OCI-LY1 (cell line): ENCODE measurements around the gene NACC2.

Experiments used
- H2AFZ ChIP-seq: fragments of 200-600 bp; sonication (generic), shearing (Covaris generic); 2 replicates; pipeline ENCODE4 v1.6.0; 2014; ENCODE audit warnings: antibody characterized with exemption, mild to moderate bottlenecking, low read length
- H3F3A ChIP-seq: fragments of 200-600 bp; sonication (generic), shearing (Covaris generic); 2 replicates; pipeline ENCODE4 v1.6.0; 2014; ENCODE audit warnings: mild to moderate bottlenecking, antibody characterized with exemption, low read length, moderate library complexity; ENCODE audit not compliant: insufficient read depth
- H3K27ac ChIP-seq: fragments of 200-600 bp; sonication (generic); 2 replicates; pipeline ENCODE4 v1.5.1; 2014; ENCODE audit warnings: low read length, mixed run types, mild to moderate bottlenecking, low read depth; ENCODE audit not compliant: poor library complexity, severe bottlenecking
- H3K27me3 ChIP-seq: fragments of 200-600 bp; sonication (generic); 2 replicates; pipeline ENCODE4 v1.6.0; 2014; ENCODE audit warnings: antibody characterized with exemption, mild to moderate bottlenecking, low read length, moderate library complexity; ENCODE audit not compliant: insufficient read depth
- H3K36me3 ChIP-seq: fragments of 200-600 bp; sonication (generic); 2 replicates; pipeline ENCODE4 v1.6.1; 2014; ENCODE audit warnings: mild to moderate bottlenecking, antibody characterized with exemption, low read length, moderate library complexity, mixed read lengths; ENCODE audit not compliant: insufficient read depth
- H3K4me1 ChIP-seq: fragments of 200-600 bp; sonication (generic); 2 replicates; pipeline ENCODE4 v1.5.1; 2014; ENCODE audit warnings: mild to moderate bottlenecking, low read length, moderate library complexity; ENCODE audit not compliant: insufficient read depth, severe bottlenecking
- H3K4me2 ChIP-seq: fragments of 200-600 bp; sonication (generic), shearing (Covaris generic); 2 replicates; pipeline ENCODE4 v1.6.1; 2014; ENCODE audit warnings: low read length
- H3K4me3 ChIP-seq: fragments of 200-600 bp; sonication (generic); 2 replicates; pipeline ENCODE4 v1.5.1; 2014; ENCODE audit warnings: low read length, low read depth, mild to moderate bottlenecking, mixed read lengths; ENCODE audit not compliant: poor library complexity, severe bottlenecking
- H3K79me2 ChIP-seq: fragments of 200-600 bp; shearing (Covaris generic); 2 replicates; pipeline ENCODE4 v1.6.1; 2016; ENCODE audit warnings: mixed run types, low read length, mixed read lengths; ENCODE audit not compliant: insufficient read depth
- H3K9ac ChIP-seq: fragments of 200-600 bp; sonication (generic), shearing (Covaris generic); 2 replicates; pipeline ENCODE4 v1.6.1; 2014; ENCODE audit warnings: mild to moderate bottlenecking, low read length, mixed read lengths
- H3K9me2 ChIP-seq: fragments of 200-600 bp; sonication (generic), shearing (Covaris generic); 2 replicates; pipeline ENCODE4 v1.6.1; 2014; ENCODE audit warnings: low read depth, mild to moderate bottlenecking, low read length, mixed read lengths
- H3K9me3 ChIP-seq: fragments of 200-600 bp; shearing (Covaris generic); 2 replicates; pipeline ENCODE4 v1.6.1; 2014; ENCODE audit warnings: low read length, mixed read lengths
- H4K20me1 ChIP-seq: fragments of 200-600 bp; sonication (generic), shearing (Covaris generic); 2 replicates; pipeline ENCODE4 v1.6.0; 2016; ENCODE audit warnings: mild to moderate bottlenecking, low read length; ENCODE audit not compliant: insufficient read depth
- CTCF ChIP-seq: fragments of 200-600 bp; sonication (generic), shearing (Covaris generic); IDR thresholded peaks from 2 replicates; pipeline ENCODE4 v1.5.1; 2017; ENCODE audit warnings: mild to moderate bottlenecking, antibody characterized with exemption, low read length, moderate library complexity, mixed read lengths
- EZH2 ChIP-seq: fragments of 200-600 bp; sonication (generic), shearing (Covaris generic); IDR thresholded peaks from 2 replicates; pipeline ENCODE4 v1.8.0; 2017; ENCODE audit warnings: borderline replicate concordance, mixed run types, mild to moderate bottlenecking, antibody characterized with exemption, low read length, moderate library complexity, mixed read lengths

Gene NACC2

DNA sequence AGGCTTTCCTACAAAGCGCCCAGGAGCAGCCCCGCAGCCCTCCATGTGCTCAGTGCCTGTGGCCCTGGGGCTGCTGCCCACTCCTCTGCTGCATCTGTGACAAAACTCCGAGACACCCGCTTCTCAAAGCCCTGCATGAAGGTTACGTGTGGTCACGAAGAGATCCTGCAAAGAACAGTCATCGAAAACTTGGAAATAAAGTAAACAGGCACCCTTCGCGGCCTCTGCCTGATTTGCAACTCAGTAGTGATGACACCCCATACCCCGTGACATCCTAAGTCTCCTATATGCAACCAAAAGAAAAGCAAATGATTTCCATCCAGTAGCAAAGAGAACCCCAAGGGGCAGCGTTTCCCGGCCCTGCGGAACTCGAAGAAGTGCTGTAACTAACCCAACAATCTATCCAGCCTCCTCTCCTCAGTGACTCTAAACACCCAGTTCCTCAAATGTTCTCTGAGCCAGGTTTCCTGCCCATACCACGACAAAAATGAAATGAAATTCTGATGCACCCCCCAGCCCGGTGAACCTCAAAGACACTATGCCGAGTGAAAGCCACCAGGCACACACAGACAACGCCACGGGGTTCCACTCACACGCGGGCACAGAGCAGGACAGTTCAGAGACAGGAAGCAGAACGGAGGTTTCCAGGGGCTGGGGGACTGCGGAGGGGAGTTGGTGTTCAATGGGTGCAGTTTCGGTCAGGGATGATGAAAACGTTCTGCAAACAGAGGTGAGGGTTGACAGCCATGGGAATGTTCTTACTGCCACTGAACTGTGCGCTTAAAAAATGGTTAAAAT, 19.0 kb downstream of the NACC2 start:
- H3K4me1 ChIP-seq, result no peaks in the 10 kb centered on the region
- no peak overlapping the region for H3K4me3 ChIP-seq
- H3K4me2 ChIP-seq, result no peak overlapping the region
- H2AFZ ChIP-seq, result no peak overlapping the region
- no peak overlapping the region for H3K27ac ChIP-seq
- H3K27me3 ChIP-seq, result peaks cover 6% of the 10 kb centered on the region; the same call in 1 of the 2 replicates
- no peaks in the 10 kb centered on the region for H3K9me3 ChIP-seq
- H3K9ac ChIP-seq, result no peak overlapping the region
- no peaks in the 10 kb centered on the region for H3K79me2 ChIP-seq
- no peaks in the 10 kb centered on the region for H3K9me2 ChIP-seq
- no peaks in the 10 kb centered on the region for H3F3A ChIP-seq
- H3K36me3 ChIP-seq, result no peaks in the 10 kb centered on the region
- no peaks in the 10 kb centered on the region for H4K20me1 ChIP-seq
- TF ChIP-seq EZH2 (no peak), CTCF (no peak)

GRCh38 chr9:136075134-136075841, 19.8 kb downstream of the NACC2 start:
- H4K20me1 ChIP-seq, result no peaks in the 10 kb centered on the region
- no peaks in the 10 kb centered on the region for H3K79me2 ChIP-seq
- TF ChIP-seq CTCF (no peak), EZH2 (no peak)
- no peak overlapping the region for H3K9ac ChIP-seq
- no peak overlapping the region for H3K4me3 ChIP-seq
- H2AFZ ChIP-seq, result no peak overlapping the region
- no peak overlapping the region for H3K4me2 ChIP-seq
- H3K36me3 ChIP-seq, result no peaks in the 10 kb centered on the region
- H3K4me1 ChIP-seq, result no peaks in the 10 kb centered on the region
- no peaks in the 10 kb centered on the region for H3F3A ChIP-seq
- no peaks in the 10 kb centered on the region for H3K9me3 ChIP-seq
- H3K9me2 ChIP-seq, result no peaks in the 10 kb centered on the region
- H3K27me3 ChIP-seq, result no peaks in the 10 kb centered on the region
- H3K27ac ChIP-seq, result no peak overlapping the region

GRCh38 chr9:136074706-136075105, 20.4 kb downstream of the NACC2 start:
- Histone ChIP-seq H3K4me1 (no peaks in the 10 kb centered on the region), H3F3A (no peaks in the 10 kb centered on the region), H3K79me2 (no peaks in the 10 kb centered on the region), H3K27me3 (peaks cover 2% of the 10 kb centered on the region; the same call in 1 of the 2 replicates), H3K9me2 (no peaks in the 10 kb centered on the region), H4K20me1 (no peaks in the 10 kb centered on the region), H3K27ac (no peak overlapping the region), H3K9me3 (peaks cover 2% of the 10 kb centered on the region; the same call in 1 of the 2 replicates), H3K9ac (no peak overlapping the region), H3K4me2 (no peak overlapping the region), H3K36me3 (no peaks in the 10 kb centered on the region), H2AFZ (no peak overlapping the region), H3K4me3 (no peak overlapping the region)
- TF ChIP-seq EZH2, result no peak
- TF ChIP-seq CTCF, result no peak
